COR-L47 (cell line): ENCODE measurements around the gene EMX2.
"Not testable (repeated sequence)": the region's sequence is repeated elsewhere in the genome, so short reads cannot be mapped to it uniquely, and the experiment has no call there.

Source experiments
- DNase-seq: peaks from one replicate; lab custom pipeline; 2025; lab: John Stamatoyannopoulos, UW

EMX2 gene

GRCh38 chr10:117560942-117561341, 18.4 kb downstream of the EMX2 start:
- no peak for DNase-seq

DNA sequence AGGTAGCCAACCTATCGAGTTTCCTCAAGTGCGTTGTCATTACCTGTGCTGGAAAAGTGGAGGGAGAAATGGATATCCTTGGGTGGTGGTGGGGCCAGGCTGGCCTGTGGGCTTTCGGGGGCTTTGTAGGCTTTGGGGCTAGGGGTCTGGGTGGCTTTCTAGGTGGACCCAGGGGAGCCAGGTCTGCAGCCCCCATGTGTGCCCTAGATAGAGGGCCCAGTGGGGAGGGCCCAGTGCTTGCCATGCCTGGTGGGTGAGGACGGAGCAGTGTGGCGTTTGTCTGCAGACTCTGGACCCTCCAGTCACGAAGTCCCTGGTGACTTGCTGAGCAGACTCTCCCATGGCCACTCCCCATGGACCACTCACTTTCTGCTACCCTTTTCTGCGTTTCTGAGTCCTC, 19.7 kb downstream of the EMX2 start:
- no peak for DNase-seq

- no peak for DNase-seq
These were observed 20.6 kb downstream of the EMX2 start for GRCh38 chr10:117562896-117563737.

DNA sequence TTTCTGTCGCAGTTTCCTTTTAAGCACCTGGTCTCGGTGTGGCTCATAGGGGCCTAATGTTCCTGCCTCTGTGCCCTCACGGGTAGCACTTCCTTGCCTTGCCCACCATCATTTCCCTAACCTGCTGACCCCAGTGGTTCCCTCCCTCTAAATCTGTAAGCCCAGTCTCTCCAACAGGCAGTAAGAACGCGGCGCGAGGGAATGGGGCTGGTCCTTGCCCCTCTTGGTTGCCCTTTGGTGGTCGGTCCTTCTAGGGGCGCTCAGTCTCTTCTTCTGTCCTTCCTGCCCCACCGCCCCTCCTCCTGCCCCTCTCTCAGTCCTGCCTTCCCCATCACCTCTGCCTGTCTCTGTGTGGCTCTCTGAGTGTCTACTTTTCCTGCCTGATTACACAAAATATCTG, 21.2 kb downstream of the EMX2 start:
- DNase-seq: no peak

GRCh38 chr10:117565068-117565467, 22.5 kb downstream of the EMX2 start:
- DNase-seq: no peak

- DNase-seq: no peak
These were observed 25.8 kb downstream of the EMX2 start for GRCh38 chr10:117568334-117568733.

DNA sequence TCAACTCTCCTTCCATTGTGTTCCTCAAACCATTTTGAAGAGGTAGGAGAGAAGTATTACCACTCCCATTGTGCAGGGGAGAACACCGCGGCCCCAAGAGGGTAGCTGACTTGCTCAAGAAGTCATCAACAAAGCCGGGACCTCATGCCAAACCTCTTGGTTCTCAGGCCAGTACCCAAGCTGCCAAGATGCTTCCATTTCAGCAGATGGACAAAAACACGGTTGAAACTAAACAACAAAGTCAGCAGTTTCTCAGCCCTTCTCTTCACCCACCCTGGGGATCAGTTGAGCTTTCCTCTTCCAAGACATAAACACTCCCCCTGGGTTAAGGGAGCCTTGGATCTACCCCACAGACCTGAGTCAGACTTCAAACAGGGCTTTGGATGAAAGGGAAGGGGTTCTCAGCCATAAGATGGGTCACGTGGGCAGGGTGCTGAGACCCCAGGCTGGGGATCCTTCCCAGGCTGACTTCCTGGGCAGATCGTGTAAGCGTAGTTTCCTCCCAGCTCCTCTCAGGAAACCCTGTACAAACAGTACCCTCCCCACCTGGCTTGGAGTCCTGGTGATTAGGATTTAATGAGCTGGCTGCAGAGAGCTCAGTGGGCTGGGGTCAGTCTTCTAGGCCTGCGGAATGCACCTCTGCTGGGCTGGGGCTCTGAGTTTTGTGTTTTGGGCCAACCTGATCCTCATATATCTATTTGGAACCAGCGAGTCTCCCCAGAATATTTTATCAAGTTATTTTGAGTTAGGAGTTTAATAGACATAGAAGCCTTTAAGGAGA, 27.3 kb downstream of the EMX2 start:
- no peak for DNase-seq

DNA sequence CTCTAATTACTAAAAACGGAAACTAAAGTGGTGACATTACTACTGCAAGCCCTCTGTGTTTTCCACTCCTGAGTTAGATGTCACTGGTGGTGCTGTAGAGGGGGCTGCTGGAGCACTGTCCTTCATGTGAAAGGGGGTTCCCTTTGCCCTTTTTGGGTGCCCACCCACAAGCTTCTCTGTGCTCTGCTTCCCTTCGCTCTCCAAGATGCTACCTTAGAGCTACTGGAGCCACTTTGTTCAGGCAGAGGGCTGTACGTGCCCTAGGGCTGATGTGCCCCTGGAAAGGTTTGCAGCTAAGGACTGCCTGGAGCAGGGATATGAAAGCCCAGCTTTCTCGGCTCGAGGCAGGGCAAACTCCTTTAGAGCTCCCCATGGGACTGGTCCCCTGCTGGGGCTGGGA, 28.3 kb downstream of the EMX2 start:
- no peak for DNase-seq

- DNase-seq: no peak
These were observed 32.1 kb downstream of the EMX2 start for GRCh38 chr10:117574498-117575146.

GRCh38 chr10:117578490-117578889, 35.9 kb downstream of the EMX2 start:
- DNase-seq: no peak

GRCh38 chr10:117578999-117579590, 36.5 kb downstream of the EMX2 start:
- no peak for DNase-seq

DNA sequence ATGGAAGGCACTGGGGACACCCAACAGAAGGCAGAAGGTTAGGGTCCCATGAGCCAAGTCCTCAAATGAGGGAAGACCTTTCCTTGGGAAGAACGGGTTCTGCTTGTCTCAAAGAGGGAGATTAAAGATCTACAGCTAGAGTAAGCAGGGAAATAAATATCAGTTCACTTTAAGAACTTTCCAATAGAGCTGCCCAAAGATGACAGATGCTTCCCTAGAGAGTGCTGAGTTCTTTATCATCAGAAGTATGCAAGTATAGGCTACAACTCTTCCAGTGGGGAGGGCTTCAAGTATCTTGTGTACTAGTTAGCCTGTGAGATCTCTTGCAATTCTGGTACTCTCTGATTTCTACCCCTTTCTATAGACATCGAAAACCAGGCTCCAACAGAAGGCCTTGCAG, 39.4 kb downstream of the EMX2 start:
- DNase-seq: no peak

DNA sequence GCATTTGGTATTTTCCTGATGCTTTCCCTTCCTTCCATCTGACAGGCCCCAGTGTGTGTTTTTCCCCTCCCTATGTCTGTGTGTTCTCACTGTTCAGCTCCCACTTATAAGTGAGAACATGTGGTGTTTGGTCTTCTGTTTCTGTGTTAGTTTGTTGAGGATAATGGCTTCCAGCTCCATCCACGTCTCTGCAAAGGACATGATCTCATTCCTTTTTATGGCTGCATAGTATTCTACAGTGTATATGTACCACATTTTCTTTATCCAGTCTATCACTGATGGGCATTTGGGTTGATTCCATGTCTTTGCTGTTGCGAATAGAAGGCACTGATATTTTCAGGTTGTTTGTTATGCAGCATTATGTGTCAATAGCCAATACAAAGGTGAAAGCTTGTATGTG, 42.3 kb downstream of the EMX2 start:
- DNase-seq: not testable (repeated sequence)

DNA sequence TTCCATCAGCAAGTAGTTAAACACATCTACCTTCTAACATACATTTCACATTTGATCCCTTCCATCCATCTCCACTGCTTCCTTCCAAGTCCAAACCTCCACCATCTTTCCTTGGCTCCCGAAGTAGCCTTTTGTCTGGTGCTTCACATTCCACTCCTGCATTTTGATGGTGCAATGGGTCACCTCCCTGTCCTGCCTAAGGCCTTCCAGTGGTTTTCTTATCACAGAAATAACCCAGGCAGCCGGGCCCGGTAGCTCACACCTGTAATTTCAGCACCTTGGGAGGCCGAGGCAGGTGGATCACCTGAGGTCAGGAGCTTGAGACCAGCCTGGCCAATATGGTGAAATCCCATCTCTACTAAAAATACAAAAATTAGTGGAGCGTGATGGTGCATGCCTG, 44.5 kb downstream of the EMX2 start:
- DNase-seq: no peak

DNA sequence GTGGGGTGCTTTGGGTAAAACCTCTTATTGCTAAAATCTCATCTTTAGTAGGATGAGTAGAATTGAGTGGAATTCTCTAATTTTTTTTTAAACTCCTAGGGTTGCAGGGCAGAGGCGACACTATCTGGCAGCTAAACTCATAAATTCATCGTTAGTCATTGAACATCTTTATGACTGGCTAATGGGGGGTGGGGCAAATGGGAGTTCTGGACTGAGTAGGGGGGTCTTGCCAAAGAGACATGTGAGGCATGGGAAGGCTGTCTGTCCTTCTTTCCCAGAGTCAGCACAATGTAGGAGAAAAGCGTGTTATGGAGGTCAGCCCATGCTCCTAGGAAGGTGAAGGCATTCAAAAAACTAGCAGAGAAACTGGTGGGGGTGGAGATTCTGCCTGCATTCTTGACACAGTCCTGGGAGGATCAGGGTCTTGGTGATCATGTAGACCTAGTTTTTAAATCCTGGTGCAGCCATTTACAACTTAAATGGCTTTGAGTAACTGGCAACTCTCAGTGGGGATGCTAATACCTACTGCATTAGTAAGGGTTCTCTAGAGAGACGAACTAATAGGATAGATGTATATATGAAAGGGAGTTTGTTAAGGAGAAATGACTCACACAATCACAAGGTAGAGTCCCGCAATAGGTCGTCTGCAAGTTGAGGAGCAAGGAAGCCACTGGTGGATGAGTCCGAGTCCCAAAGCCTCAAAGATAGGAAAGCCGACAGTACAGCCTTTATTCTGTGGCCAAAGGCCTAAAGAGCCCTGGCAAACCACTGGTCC, 47.7 kb downstream of the EMX2 start:
- no peak for DNase-seq

GRCh38 chr10:117591043-117591442, 48.5 kb downstream of the EMX2 start:
- DNase-seq: no peak

DNA sequence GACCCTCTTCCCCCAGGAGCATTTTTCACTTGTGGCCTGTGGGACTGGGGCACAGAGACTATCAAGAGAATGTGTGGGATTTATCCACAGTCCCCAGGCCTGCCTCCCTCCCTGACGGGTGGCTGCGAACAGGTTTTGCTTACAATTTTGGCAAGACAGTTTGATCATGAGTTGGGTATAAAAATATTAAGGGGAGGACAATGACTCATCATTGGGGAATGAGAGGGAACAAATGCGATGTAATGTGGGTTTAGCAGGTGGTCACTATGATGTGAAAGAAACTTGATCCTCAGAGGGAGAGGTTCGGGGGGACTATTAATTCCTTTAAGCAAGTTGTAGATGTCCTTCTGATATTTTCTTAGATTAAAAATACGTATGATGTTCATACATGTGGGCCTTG, 52.2 kb downstream of the EMX2 start:
- no peak for DNase-seq

DNA sequence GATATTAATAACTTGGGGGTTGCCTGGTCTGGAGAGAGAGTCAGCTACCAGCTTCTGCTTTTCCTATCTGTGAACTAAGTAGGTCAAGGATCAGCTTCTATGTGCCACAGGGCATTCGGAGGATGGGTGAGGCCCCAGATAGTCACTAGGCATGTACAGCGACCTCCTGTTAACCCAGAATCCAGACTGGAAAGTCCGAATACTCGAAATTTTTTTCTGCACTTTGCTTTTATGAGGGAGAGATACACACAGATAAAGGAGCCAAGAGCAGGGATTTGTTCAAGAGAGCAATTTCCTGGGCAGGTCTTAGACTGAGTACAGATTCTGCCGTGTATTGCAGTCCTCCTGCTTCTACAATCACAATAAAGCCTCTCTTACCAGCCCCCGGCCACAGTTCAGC, 54.2 kb downstream of the EMX2 start:
- DNase-seq: no peak

GRCh38 chr10:117597216-117597615, 54.7 kb downstream of the EMX2 start:
- no peak for DNase-seq
